CD4-positive, alpha-beta memory T cell (primary cell): ENCODE measurements around the gene PPA1. TPM values are rescaled to one million over a fixed set of nuclear protein-coding genes. Genes with fewer than 3 reads are reported as not detected.
A peak's percentile ranks its signal among the peaks of the same experiment; 100 is the strongest.

Experiments used
- CTCF ChIA-PET: fragments of 350-600 bp; sonication (Branson Sonifier 250); formaldehyde crosslinking; loops from one replicate; lab custom pipeline; 2021; ENCODE audit warnings: inconsistent platforms; ENCODE audit not compliant: partially characterized antibody; lab: Charles Lee
- POLR2A ChIA-PET: fragments of 350-600 bp; sonication (Branson Sonifier 250); formaldehyde crosslinking; loops from one replicate; lab custom pipeline; 2021; ENCODE audit not compliant: partially characterized antibody; lab: Charles Lee
- DNase-seq, 5 donors: peaks; one replicate each; pipeline versions ENCODE4 v3.0.0 to v3.0.0-alpha.2; 2020 to 2022; ENCODE audit warnings: mixed read lengths in 1 of 5
- H3K27ac ChIP-seq: one replicate; pipeline ENCODE4 v1.7.0; 2013; ENCODE audit warnings: low read depth, low read length
- H3K27me3 ChIP-seq: 2 replicates; pipeline ENCODE4 v1.7.0; 2013; ENCODE audit warnings: mild to moderate bottlenecking, low read length, moderate library complexity; ENCODE audit not compliant: insufficient read depth
- H3K36me3 ChIP-seq: 2 replicates; pipeline ENCODE4 v1.7.0; 2013; ENCODE audit warnings: mild to moderate bottlenecking, low read length, moderate library complexity; ENCODE audit not compliant: insufficient read depth
- H3K4me1 ChIP-seq: 2 replicates; pipeline ENCODE4 v1.7.0; 2013; ENCODE audit warnings: mild to moderate bottlenecking, low read length, moderate library complexity; ENCODE audit not compliant: insufficient read depth
- H3K4me3 ChIP-seq, 2 donors: one replicate each; pipeline ENCODE4 v1.7.0; 2013; ENCODE audit warnings: low read length in 2 of 2, mild to moderate bottlenecking in 1 of 2
- H3K9me3 ChIP-seq, 2 donors: one replicate each; pipeline ENCODE4 v1.7.0; 2013; ENCODE audit warnings: low read length in 2 of 2, control low read depth in 1 of 2; ENCODE audit not compliant: control insufficient read depth in 1 of 2
- H3K27ac Mint-ChIP-seq, 7 donors: one replicate each; pipeline ENCODE4 v1.8.0; 2020 to 2021; ENCODE audit warnings: mixed read lengths in 7 of 7, mild to moderate bottlenecking in 6 of 7, inconsistent platforms in 3 of 7, moderate library complexity in 3 of 7
- H3K27me3 Mint-ChIP-seq, 2 donors: one replicate each; pipeline ENCODE4 v1.8.0; 2020 to 2021; ENCODE audit warnings: mixed read lengths in 2 of 2
- H3K36me3 Mint-ChIP-seq, 2 donors: one replicate each; pipeline ENCODE4 v1.8.0; 2020 to 2021; ENCODE audit warnings: mixed read lengths in 2 of 2, inconsistent platforms in 1 of 2, mild to moderate bottlenecking in 1 of 2
- H3K4me1 Mint-ChIP-seq, 4 donors: one replicate each; pipeline ENCODE4 v1.8.0; 2020 to 2021; ENCODE audit warnings: mixed read lengths in 4 of 4, mild to moderate bottlenecking in 1 of 4
- H3K4me3 Mint-ChIP-seq, 8 donors: one replicate each; pipeline ENCODE4 v1.8.0; 2020 to 2021; ENCODE audit warnings: mixed read lengths in 8 of 8, mild to moderate bottlenecking in 7 of 8, moderate library complexity in 6 of 8, inconsistent platforms in 3 of 8
- H3K9me3 Mint-ChIP-seq, 8 donors: one replicate each; pipeline ENCODE4 v1.8.0; 2020 to 2021; ENCODE audit warnings: mixed read lengths in 8 of 8, mild to moderate bottlenecking in 5 of 8, inconsistent platforms in 3 of 8, moderate library complexity in 1 of 8
- intact Hi-C: fragments of 100-400 bp; cut with micrococcal nuclease; formaldehyde crosslinking; loops from one replicate; pipeline ENCODE4 v1.15.1; 2023
- polyA plus RNA-seq, 2 donors: library from polyadenylated mRNA; unstranded; fragments of 300-500 nt; fragmentation: Illumina TruSeq; gene quantifications; one replicate each; pipeline ENCODE4 v1.2.3, GENCODE V29; 2021
- total RNA-seq, 2 experiments: library from RNA; stranded (reverse); gene quantifications; one replicate each; pipeline ENCODE4 v1.2.3, GENCODE V29; 2021

Gene PPA1
- total and polyA plus RNA-seq, 4 experiments from 2014 or later = 57.4 to 304 (median 104) TPM

DNA sequence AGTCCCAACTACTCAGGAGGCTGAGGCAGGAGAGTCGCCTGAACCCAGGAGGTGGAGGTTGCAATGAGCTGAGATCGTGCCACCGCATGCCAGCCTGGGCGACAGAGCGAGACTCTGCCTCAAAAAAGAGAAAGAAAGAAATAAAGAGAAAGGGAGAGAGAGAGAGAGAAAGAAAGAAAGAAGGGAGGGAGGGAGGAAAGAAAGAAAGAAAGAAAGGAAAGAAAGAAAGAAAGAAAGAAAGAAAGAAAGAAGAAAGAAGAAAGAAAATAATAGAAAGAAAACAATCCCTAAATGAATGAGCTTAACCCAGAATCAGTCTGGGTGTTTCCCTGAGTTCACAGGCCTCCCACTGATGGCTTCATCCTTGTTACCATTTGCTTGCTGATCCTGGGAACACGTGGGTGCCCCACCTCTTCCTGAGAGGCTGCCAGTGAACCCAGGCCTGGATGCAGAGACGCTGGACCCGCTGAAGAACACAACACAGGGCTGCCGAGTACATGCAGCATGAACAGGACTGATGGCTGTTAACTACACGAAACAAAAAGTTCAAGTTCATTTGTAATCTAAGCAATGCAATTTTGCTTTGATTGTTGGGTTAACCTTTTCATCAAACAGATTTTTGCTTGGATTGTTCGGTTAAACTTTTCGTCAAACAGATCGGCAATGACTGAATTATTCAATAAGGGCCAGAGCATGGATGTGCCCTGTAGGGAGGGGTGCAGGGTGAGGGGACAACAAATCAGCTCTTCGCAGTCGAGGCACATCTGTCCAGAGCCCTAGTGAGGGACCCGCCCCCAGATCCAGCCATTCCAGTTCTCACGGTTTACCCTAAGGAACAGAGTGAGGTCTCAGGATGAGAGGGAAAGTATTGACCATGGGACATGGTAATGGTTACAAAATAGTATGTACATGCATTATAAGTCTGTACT, 39.0 kb upstream of the PPA1 start:
- POLR2A ChIA-PET = interaction anchor here (1.0 kb wide), 1 partner anchor 126 kb away, joined by 3 read pairs; the partner anchor contains the start of gene TYSND1
- Mint-ChIP-seq H3K27me3 (no peaks in the 10 kb centered on the region), H3K4me3 (peak overlapping the region in 4 of 8 donors; percentile 21 to 73 (median 40)), H3K4me1 (peaks cover 6 to 9% (median 8%) of the 10 kb centered on the region in 4 donors), H3K36me3 (no peaks in the 10 kb centered on the region), H3K9me3 (peaks cover 0 to 3% (median 0%) of the 10 kb centered on the region in 8 donors), H3K27ac (peak overlapping the region in 2 of 7 donors; percentile 29 to 67)
- CTCF ChIA-PET = interaction anchor here (0.9 to 5.0 kb wide), 11 partner anchors 8 to 116 kb away, joined by 3 to 32 read pairs (median 5); no protein-coding TSS in a partner anchor
- DNase-seq = no peak
- no peak overlapping the region for H3K4me3 ChIP-seq
- H3K27me3 ChIP-seq = no peaks in the 10 kb centered on the region
- H3K4me1 ChIP-seq = peaks cover 7% of the 10 kb centered on the region
- no peaks in the 10 kb centered on the region for H3K36me3 ChIP-seq
- no peak overlapping the region for H3K27ac ChIP-seq
- intact Hi-C loops = loop anchor here (2.0 to 5.0 kb wide), 2 partner anchors 50 to 93 kb away; no protein-coding TSS in a partner anchor
- H3K9me3 ChIP-seq = no peaks in the 10 kb centered on the region

DNA sequence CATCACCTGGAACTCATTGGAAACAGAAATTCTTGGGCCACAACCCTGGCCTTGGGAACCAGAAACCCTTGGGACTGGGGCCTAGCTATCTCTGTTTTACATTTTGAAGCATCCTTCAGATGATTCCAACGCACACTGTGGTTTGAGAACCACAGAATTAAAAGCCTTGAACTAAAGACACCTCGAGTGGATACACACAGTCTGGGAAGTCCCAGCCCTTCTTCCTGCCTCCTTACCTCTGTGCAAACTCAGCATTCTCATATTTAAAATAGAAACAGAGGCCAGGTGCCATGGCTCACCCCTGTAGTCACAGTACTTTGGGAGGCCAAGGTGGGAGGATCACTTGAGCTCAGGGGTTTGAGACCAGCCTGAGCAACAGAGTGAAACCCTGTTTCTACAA, 37.7 kb upstream of the PPA1 start:
- H3K27me3 ChIP-seq = no peaks in the 10 kb centered on the region
- no peaks in the 10 kb centered on the region for H3K36me3 ChIP-seq
- intact Hi-C loops = loop anchor here (5.0 kb wide), 1 partner anchor 49 kb away; no protein-coding TSS in a partner anchor
- no peak overlapping the region for H3K27ac ChIP-seq
- Mint-ChIP-seq H3K27ac (no peak overlapping the region), H3K9me3 (peaks cover 0 to 2% (median 0%) of the 10 kb centered on the region in 8 donors), H3K36me3 (no peaks in the 10 kb centered on the region), H3K4me1 (peaks cover 6 to 9% (median 8%) of the 10 kb centered on the region in 4 donors), H3K4me3 (no peak overlapping the region), H3K27me3 (no peaks in the 10 kb centered on the region)
- no peak for DNase-seq
- ChIA-PET POLR2A (no interaction called here), CTCF (interaction anchor here (1.2 to 5.0 kb wide), 2 partner anchors 9 to 48 kb away, joined by 3 to 32 read pairs; no protein-coding TSS in a partner anchor)
- peaks cover 7% of the 10 kb centered on the region for H3K4me1 ChIP-seq
- no peak overlapping the region for H3K4me3 ChIP-seq
- no peaks in the 10 kb centered on the region for H3K9me3 ChIP-seq

GRCh38 chr10:70269741-70270140, 36.5 kb upstream of the PPA1 start:
- no peak for DNase-seq
- no peak overlapping the region for H3K4me3 ChIP-seq
- peak overlapping the region in 1 of 7 donors; percentile 65 for H3K27ac Mint-ChIP-seq
- H3K27me3 ChIP-seq = no peaks in the 10 kb centered on the region
- ChIA-PET POLR2A (no interaction called here), CTCF (interaction anchor here (0.6 to 5.2 kb wide), 4 partner anchors 47 to 192 kb away, joined by 3 to 32 read pairs (median 17); no protein-coding TSS in a partner anchor)
- intact Hi-C loops = loop anchor here (5.0 kb wide), 1 partner anchor 47 kb away; no protein-coding TSS in a partner anchor
- peaks cover 7% of the 10 kb centered on the region for H3K4me1 ChIP-seq
- H3K36me3 Mint-ChIP-seq = no peaks in the 10 kb centered on the region
- no peaks in the 10 kb centered on the region for H3K9me3 ChIP-seq
- no peaks in the 10 kb centered on the region for H3K9me3 Mint-ChIP-seq
- no peak overlapping the region for H3K4me3 Mint-ChIP-seq
- peaks cover 6 to 9% (median 8%) of the 10 kb centered on the region in 4 donors for H3K4me1 Mint-ChIP-seq
- no peaks in the 10 kb centered on the region for H3K36me3 ChIP-seq
- H3K27ac ChIP-seq = no peak overlapping the region
- no peaks in the 10 kb centered on the region for H3K27me3 Mint-ChIP-seq

DNA sequence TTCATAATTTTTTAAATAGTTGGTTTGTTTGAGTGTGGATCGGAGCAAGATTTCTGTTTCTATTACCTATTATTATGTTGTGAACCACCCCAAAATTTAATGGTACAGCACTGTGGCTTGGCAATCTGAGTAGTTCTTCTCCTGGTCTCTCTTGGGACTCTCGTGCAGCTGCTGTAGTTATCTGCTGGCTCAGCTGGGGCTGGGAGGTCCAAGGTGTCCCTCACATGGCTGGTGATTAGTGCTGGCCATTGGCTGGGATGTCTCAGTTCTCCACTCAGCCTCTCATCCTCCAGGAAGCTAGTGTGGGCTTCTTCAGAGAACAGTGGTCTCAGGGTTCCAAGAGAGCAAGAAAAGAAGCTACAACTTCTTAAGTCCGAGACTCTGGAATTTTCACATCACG, 35.1 kb upstream of the PPA1 start:
- Histone ChIP-seq H3K36me3 (no peaks in the 10 kb centered on the region), H3K9me3 (no peaks in the 10 kb centered on the region), H3K27ac (no peak overlapping the region), H3K27me3 (no peaks in the 10 kb centered on the region), H3K4me3 (no peak overlapping the region), H3K4me1 (peaks cover 6% of the 10 kb centered on the region)
- peaks cover 0 to 2% of the 10 kb centered on the region in 2 donors for H3K27me3 Mint-ChIP-seq
- H3K9me3 Mint-ChIP-seq = no peaks in the 10 kb centered on the region
- intact Hi-C loops = no loop called here
- no peak for DNase-seq
- H3K27ac Mint-ChIP-seq = no peak overlapping the region
- no peak overlapping the region for H3K4me3 Mint-ChIP-seq
- CTCF ChIA-PET = interaction anchor here (0.6 to 5.2 kb wide), 4 partner anchors 16 to 96 kb away, joined by 3 to 31 read pairs (median 4); no protein-coding TSS in a partner anchor
- H3K4me1 Mint-ChIP-seq = peaks cover 6 to 9% (median 8%) of the 10 kb centered on the region in 4 donors
- H3K36me3 Mint-ChIP-seq = no peaks in the 10 kb centered on the region
- POLR2A ChIA-PET = no interaction called here

- Mint-ChIP-seq H3K9me3 (no peaks in the 10 kb centered on the region), H3K27ac (no peak overlapping the region), H3K36me3 (no peaks in the 10 kb centered on the region), H3K4me3 (no peak overlapping the region), H3K4me1 (peaks cover 0 to 2% (median 1%) of the 10 kb centered on the region in 4 donors), H3K27me3 (peaks cover 0 to 3% of the 10 kb centered on the region in 2 donors)
- Histone ChIP-seq H3K4me1 (no peaks in the 10 kb centered on the region), H3K27ac (no peak overlapping the region), H3K9me3 (no peaks in the 10 kb centered on the region), H3K27me3 (no peaks in the 10 kb centered on the region), H3K36me3 (no peaks in the 10 kb centered on the region), H3K4me3 (no peak overlapping the region)
- intact Hi-C loops = no loop called here
- ChIA-PET POLR2A (no interaction called here), CTCF (interaction anchor here (0.9 to 5.2 kb wide), 5 partner anchors 44 to 112 kb away, joined by 3 to 31 read pairs (median 4); no protein-coding TSS in a partner anchor)
- no peak for DNase-seq
These were observed 34.1 kb upstream of the PPA1 start for GRCh38 chr10:70267161-70267933.

GRCh38 chr10:70266701-70267100, 33.5 kb upstream of the PPA1 start:
- ChIA-PET CTCF (interaction anchor here (1.4 to 5.2 kb wide), 2 partner anchors 84 to 98 kb away, joined by 4 to 31 read pairs; no protein-coding TSS in a partner anchor), POLR2A (no interaction called here)
- H3K27ac Mint-ChIP-seq = no peak overlapping the region

More at GRCh38 chr10:70266701-70267100, 33.5 kb upstream of the PPA1 start:
- Histone ChIP-seq H3K27me3 (no peaks in the 10 kb centered on the region), H3K4me3 (no peak overlapping the region), H3K4me1 (no peaks in the 10 kb centered on the region), H3K36me3 (no peaks in the 10 kb centered on the region), H3K27ac (no peak overlapping the region), H3K9me3 (no peaks in the 10 kb centered on the region)
- H3K36me3 Mint-ChIP-seq = no peaks in the 10 kb centered on the region
- intact Hi-C loops = no loop called here
- peaks cover 0 to 4% (median 1%) of the 10 kb centered on the region in 8 donors for H3K9me3 Mint-ChIP-seq
- DNase-seq = no peak
- no peaks in the 10 kb centered on the region for H3K4me1 Mint-ChIP-seq
- peaks cover 0 to 4% of the 10 kb centered on the region in 2 donors for H3K27me3 Mint-ChIP-seq
- H3K4me3 Mint-ChIP-seq = no peak overlapping the region
